ENCODE data around the gene CLEC19A. TPM values are rescaled to one million over a fixed set of nuclear protein-coding genes. Genes with fewer than 3 reads are reported as not detected.

Gene CLEC19A
- not detected in 2 replicates for total RNA-seq

- no peak for DNase-seq
Observed at GRCh38 chr16:19285431-19285830, at the start of gene CLEC19A. Gene CLEC19A, plus strand, starts transcription at chr16:19285731. Its CDS starts 121 bp downstream, at chr16:19285852.

GRCh38 chr16:19235886-19236285 is 49.6 kb upstream of the CLEC19A start:
- no peak for DNase-seq

DNA sequence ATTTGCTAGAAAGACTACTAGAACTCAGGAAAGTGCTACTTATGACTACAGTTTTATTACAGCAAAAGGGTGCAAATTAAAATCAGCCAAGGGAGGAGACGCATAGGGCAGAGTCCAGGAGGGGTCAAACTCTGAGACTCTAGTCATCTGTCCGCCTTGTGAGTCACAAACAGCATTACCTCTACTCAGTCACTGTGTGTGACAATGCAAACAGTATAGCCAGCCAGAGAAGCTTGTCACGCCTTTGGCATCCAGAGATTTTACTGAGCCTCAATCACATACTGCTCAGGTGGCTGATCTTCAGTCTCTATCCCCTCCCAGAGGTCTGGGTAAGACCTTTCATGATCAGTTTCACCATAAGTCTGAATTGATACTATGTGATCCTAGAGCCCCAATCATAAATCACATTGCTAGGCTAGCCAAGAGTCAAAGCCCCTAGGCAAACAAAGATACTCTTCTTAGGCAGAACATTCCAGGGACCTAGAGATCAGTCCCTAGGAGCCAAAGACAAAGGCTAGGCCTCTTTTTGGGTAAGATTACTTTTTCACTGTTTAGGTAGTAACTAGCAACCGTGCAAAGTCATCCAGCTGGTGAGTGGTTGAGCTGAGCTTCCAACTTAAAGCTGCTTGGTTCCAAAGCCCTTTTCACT is 48.8 kb upstream of the CLEC19A start:
- no peak for DNase-seq

- no peak for DNase-seq
Observed at GRCh38 chr16:19238406-19238805, 47.1 kb upstream of the CLEC19A start.

GRCh38 chr16:19239511-19240155 is 45.9 kb upstream of the CLEC19A start:
- DNase-seq: no peak

DNA sequence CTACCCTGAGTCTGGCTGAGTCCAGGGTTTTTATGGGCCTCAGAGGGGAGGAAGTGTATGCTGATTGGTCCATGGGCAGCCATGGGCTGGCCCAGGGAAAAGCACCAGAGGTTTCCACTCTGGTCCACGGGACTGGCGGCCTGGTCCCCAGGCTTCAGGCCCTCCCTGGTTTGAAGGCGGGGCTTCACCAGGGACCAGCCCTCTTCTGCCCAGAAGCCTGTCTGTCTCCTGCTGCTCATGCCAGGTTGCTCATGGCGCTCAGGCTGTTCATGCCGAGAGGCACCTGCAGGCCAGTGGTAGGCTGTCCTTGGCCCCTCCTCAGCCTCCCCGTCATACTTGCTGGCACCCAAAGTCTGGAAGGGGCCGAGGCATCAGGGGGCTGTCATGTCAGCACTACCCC is 45.0 kb upstream of the CLEC19A start:
- DNase-seq: no peak

GRCh38 chr16:19241512-19241911 is 44.0 kb upstream of the CLEC19A start:
- DNase-seq: no peak

GRCh38 chr16:19242186-19242585 is 43.3 kb upstream of the CLEC19A start:
- no peak for DNase-seq

DNA sequence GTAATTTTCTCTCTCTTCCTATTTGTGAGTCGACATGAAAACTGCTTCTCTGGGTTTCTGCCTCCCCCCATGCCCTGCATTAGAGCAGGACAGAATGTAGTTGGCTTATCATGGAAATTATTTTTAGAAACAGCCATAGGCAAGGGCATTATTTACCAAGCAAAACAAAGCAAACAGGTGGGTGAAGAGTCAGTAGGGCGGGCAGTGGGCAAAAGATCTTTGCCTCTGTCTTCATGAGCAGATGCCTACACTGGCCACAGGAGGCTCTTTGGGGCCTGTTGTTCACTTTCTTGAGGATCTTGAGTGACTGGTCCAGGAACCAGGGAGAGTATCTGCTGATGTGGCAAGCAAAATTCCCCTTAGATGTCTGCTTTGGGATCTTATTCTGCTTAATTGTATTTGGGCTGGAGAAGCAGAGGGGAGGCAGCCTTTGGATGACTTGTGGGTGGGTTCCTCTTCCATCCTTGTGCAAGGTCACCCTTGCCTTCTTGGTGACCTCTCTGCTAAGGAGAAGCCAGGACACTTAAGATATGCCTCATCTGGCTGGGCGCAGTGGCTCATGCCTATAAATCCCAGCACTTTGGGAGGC is 42.5 kb upstream of the CLEC19A start:
- DNase-seq: no peak

- no peak for DNase-seq
Observed at GRCh38 chr16:19245326-19245925, 40.1 kb upstream of the CLEC19A start.

- no peak for DNase-seq
Observed at GRCh38 chr16:19252904-19253303, 32.6 kb upstream of the CLEC19A start.

- no peak for DNase-seq
Observed at GRCh38 chr16:19254611-19255010, 30.9 kb upstream of the CLEC19A start.

DNA sequence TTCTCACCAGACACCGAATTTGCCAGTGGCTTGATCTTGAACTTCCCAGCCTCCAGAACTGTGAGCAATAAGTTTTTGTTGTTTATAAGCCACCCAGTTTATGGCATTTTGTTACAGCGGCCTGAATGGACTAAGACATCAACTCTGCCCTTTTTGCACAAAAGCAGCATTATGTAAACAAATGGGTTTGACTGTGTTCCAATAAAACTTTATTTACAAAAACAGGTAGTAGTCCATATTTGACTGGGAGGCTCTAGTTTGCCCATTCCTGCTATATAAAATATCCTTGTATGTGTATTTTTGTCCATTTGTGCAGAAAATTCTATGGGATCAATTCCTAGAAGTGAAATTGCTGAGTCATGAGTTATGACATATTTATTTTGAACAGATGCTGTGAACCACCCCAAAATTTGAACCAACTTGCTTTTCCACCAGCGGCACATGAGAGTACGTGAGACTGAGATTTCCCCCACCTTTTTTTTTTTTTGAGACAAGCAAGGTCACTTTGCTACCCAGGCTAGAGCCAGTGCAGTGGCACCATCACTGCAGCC is 21.3 kb upstream of the CLEC19A start:
- no peak for DNase-seq

DNA sequence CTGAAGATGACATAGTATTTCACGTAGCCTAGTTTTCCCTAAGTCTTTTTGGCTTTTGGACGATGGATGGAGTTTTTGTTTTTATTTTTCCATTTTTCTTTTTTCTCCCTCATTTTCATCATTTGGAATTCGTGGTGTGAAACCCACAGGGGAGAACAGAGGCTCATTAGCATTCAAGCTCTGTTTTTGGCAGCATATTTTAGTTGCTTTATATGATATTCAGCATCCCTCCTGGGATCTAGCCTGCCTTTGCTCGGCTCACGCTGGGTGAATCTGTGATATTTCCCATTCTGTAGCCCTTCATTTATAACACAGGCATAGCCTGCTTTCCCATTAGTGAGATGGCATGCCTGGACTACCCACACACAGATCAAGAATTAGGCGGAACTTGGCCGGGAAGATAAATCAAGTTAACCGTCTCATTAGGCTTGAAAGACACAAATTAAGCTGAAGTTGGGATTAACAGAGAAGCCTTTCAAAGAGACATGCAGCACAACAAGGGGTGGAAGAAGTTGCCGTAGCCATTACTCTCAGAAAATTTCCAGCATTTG is 20.1 kb upstream of the CLEC19A start:
- DNase-seq: no peak

DNA sequence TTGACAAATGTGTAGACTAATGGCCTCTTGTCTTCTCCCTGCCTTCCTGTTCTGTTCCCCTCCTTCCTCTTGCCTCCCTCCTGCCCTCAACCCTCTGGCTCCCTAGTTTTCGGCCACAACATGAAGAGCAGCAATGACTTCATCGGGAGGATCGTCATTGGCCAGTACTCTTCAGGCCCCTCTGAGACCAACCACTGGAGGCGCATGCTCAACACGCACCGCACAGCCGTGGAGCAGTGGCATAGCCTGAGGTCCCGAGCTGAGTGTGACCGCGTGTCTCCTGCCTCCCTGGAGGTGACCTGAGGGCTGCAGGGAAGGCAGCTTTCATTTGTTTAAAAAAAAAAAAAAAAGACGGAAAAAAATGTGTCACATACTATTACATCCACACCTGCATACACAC is 18.8 kb upstream of the CLEC19A start:
- no peak for DNase-seq

GRCh38 chr16:19269098-19269497 is 16.4 kb upstream of the CLEC19A start:
- no peak for DNase-seq

- DNase-seq: no peak
Observed at GRCh38 chr16:19274165-19274797, 11.2 kb upstream of the CLEC19A start.

DNA sequence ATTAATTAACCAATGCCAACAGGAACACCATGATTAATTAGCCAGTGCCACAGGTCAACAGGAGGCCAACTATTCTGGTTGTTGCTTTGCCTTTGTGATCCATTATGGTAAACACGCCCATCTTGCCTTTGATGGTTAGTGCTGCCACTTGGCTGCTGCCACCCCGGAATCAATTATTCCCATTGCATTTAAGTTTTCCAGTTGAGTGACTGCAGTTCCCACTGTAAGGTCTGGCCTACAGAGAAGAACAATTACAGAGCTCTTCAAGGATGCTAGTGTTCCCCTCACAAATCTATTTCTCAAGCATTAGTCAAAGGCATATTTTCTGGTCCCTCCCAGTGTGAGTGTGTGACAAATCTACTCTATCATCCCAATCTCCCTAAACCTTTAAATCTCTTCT is 7.1 kb upstream of the CLEC19A start:
- no peak for DNase-seq

DNA sequence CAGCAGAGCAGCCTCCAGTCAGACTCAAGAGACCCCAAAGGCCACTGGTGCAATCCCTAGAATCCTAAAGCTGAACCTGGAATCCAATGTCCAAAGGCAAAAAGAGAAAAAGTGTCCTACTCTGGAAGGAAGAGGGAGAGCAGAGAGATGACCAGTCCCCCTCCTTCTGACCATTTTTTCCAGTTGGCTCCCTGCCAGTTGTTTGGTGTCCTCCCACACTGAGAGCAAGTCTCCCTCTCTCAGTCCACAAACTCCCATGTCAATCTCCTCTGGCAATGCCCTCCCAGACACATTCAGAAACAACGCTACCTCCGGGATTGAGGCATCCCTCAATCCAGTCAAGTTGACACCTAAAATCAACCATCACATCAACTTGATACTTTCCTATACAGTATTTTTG is 4.3 kb upstream of the CLEC19A start:
- DNase-seq: no peak

- DNase-seq: no peak
Observed at GRCh38 chr16:19282101-19282500, 3.4 kb upstream of the CLEC19A start.

DNA sequence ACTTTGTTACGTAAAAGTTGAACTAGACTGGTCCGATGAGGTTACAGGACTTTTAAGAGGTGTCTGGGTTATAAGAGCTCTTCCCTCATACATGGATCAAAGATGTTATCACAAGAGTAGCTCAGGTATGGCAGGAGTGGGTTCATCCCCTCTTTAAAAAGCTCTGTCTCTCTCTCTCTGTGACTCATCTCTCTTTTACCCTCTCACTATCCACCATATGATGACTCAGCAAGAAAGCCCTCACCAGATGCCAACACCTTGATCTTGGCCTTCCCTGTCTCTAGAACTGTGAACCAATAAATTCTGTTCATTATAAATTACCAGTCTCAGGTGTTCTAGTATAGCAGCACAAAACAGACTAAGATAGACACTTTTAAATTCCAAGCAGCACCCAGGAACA is 1.9 kb upstream of the CLEC19A start:
- DNase-seq: no peak

- DNase-seq: no peak
Observed at GRCh38 chr16:19284207-19284606, 1.3 kb upstream of the CLEC19A start.

GRCh38 chr16:19286827-19287226 is 1.3 kb downstream of the CLEC19A start:
- DNase-seq: no peak
